HG02852 (cell line): ENCODE data around the gene USP10.
"Not testable (repeated sequence)": the region's sequence is repeated elsewhere in the genome, so short reads cannot be mapped to it uniquely, and the experiment has no call there.

ENCODE experiments used
- ATAC-seq: cut with Tn5 transposase; IDR thresholded peaks from one replicate; pipeline ENCODE4 v1.9.1; 2021; ENCODE audit warnings: mild to moderate bottlenecking, moderate library complexity; ENCODE audit not compliant: unreplicated experiment

Gene USP10

DNA sequence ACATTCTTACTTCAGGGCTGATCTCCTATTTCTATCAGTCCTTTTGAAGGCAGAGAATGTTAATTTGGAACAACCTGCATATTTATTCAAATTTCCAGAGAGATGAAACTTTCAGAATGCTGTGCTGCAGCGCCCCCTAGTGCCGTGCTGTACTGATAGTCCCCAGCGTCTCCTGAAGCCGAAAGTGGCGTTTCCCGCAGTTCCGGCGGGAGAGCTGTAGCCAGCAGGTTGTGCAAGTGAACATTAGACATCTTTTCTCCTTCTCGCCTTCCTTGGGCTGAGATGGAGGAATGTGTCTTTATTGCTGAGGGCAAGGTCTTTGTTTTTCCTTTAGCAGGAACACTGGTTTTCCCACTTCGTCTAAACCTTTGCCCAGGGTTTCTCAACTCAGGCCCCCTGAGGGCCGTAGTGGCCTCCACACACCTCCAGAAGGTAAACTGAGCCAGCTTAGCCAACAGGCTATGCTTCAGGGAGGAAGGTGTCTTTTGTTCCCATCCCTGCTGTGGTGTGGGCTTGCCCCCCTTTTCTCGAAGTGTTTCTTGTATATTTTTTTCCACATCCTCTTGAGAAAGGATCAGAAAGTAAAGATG is 26.4 kb downstream of the USP10 start:
- no peak for ATAC-seq

- no peak for ATAC-seq
These were observed 27.1 kb downstream of the USP10 start for GRCh38 chr16:84726669-84727467.

DNA sequence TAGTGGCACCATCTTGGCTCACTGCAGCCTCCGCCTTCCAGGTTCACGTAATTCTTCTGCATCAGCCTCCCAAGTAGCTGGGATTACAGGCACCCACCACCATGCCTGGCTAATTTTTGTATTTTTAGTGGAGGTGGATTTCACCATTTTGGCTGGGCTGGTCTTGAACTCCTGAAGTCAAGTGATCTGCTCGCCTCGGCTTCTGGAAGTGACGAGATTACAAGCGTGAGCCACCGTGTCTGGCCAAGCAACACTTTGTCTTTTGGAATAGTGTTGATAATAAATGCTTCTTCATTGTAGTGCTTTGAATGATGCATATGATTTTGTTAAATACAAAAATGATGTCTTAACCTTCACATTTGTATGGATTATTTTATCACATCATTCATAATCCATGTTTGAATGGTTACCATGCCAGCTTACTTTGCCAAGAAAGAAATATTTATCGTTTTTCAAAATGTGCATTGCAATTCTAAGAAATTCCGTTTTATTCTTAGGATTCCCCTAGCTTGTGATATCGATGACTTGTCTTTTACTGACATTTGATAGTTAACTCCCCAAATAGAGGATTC is 29.1 kb downstream of the USP10 start:
- no peak for ATAC-seq

GRCh38 chr16:84729716-84730320 is 30.0 kb downstream of the USP10 start:
- ATAC-seq, result no peak

DNA sequence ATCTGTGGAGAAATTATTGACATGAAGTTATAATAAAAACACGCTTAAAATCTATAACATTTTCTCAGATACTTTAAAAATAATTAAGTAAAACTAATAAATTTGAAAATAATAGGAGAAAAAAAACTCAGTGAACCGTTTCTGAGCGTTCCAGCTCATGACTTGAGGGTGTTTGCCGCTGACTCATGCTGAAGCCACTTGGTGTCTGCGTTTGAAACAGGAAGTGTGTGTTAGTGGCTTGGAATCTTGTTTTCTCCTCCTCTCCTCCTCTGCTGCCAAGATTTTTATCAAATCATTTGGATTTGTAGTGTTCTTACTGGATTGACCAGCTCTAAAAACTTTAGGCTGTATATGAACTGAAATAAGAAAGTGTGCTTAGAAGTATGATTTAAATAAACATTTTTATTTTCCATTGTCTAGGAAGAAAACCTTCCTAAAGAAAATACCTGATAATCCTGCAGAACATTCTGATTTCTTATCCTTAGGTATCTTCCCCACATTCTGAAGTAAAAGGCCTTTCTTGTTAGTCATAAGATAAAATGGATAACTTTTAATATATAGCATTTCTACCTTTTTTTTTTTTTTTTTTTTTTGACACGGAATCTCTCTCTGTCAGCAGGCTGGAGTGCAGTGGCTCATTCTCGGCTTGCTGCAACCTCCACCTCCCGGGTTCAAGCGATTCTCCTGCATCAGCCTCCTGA is 30.8 kb downstream of the USP10 start:
- ATAC-seq, result no peak

DNA sequence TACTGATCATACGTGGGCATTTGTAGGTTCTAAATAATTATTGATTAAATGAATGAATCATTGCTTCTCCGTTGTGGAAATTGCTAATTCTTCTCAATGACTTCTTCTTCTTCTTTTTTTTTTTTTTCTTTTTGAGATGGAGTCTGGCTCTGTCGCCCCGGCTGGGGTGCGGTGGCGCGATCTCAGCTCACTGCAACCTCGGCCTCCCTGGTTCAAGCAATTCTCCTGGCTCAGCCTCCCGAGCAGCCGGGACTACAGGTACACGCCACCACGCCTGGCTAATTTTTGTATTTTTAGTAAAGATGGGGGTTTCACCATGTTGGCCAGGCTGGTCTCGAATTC is 32.5 kb downstream of the USP10 start:
- not testable (repeated sequence) for ATAC-seq

DNA sequence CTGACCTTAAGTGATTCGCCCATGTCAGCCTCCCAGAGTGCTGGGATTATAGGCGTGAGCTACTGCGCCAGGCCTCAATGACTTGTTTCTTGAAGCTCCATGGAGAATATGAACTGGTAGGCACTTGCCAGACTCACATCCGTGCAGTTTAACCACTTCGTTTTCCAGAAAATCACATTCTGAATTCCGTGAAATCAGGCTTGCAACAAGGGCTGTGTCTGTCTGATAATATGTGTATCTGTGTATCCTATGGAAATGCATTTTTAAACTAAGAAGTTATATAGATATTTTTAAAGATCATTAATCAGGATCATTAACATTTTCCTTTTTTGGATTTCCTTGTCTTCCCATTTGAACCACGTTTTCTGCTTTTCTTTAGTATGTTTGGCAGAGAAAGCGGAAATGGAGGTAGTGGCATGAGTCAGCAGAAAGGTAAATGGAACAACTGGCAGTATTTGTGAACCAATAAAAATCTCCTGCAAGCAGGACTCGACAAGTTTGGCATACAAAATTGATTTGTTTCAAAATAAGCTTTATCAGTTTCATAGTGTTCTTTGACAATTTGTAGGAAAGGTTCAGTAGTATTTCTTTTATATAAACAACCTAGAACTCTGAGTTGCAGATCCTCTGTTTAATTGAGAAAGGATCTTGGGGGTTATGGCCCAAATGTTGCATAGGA is 33.0 kb downstream of the USP10 start:
- no peak for ATAC-seq

DNA sequence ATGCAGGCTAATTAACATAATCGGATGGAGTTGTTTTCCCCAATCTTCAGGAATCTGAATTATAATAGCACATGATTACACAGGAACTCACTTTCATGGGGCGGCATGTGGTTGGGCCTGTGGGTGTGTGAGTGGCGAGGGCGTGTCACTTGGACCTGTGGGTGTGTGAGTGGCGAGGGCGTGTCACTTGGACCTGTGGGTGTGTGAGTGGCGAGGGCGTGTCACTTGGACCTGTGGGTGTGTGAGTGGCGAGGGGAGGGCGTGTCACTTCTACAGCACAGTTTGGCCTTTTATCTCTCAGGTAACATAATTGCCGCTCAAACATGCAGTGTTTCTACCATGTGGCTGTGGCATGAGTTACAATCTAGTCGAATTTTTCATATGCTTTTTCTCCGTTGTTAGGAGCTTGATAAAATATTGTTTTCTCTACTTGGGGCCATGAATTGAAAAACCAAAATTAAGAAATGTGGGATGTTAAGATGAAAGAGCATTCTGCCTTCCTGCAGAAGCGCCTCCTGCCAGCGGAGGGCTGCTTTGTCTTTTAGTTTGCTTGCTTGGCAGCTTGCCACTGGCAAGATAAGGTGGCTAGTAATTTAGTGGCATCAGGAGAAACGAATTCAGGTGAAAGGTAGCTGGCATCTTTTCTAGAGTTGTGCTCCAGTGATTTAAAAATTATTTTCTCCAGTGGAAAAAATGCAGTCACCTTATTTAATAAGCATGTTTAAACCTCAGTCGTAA is 36.2 kb downstream of the USP10 start:
- ATAC-seq, result no peak

DNA sequence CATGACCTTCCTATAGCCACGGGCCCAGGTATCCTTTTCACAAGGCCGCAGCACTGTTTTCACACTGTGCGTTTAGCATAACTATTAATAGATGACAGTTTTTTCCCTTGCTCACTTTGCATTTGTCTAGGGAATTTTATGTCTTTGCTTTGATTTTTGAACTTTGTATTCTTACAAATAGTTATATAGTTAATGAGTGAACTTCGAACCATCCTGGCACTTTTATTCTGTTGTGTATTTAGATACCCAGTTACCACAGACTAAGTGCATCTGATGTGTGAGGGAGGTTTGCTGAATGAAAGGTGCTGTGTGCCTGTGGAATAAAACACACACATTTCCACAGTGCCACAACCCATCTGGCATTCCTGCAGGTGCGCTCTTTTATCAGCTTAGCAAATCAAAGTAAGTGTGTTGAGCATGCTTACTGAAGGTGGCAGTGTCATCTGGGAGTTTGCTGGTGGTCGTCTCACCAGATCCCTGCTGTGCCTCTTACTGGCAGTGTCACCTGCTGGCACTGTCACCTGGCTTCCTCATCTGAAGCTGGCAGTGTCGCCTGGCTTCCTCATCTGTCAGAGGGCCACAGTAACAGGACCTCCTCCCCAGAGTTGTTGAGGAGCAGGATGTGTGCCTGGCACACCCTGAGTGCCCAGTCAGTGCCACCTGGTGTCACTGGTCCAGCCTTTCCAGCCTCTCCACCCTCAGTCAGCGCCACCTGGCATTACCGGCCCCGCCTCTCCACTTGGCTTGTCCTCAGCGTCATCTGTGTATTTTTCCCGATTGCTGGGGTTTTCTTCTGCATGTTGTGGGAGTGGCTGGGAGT is 37.6 kb downstream of the USP10 start:
- no peak for ATAC-seq

- ATAC-seq, result peak; percentile 59
These were observed 38.6 kb downstream of the USP10 start for GRCh38 chr16:84738255-84739038.

GRCh38 chr16:84739349-84740124 is 39.7 kb downstream of the USP10 start:
- ATAC-seq, result no peak

- no peak for ATAC-seq
These were observed 40.9 kb downstream of the USP10 start for GRCh38 chr16:84740596-84741116.

GRCh38 chr16:84741340-84741830 is 41.6 kb downstream of the USP10 start:
- no peak for ATAC-seq

DNA sequence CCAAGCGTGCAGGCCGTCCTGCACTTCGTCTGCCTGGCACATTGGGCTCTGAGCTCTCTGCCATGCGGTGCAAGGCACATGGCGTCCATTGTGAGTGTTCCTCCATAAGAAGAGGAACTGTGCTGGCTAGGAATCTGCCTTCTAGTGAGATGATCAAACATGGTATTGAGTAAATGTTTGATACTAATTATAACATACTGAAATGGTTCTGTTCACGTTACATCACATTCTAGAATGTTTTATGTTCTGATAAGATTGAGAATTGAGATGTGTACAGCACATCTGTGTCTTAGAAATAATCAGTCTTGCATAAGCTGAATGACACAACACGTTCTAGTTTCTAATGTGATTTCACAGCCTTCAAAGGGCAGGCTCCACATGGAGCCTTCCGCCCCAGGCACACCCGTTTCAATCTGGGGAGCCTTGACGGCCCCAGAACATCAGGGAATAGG is 42.9 kb downstream of the USP10 start:
- no peak for ATAC-seq

DNA sequence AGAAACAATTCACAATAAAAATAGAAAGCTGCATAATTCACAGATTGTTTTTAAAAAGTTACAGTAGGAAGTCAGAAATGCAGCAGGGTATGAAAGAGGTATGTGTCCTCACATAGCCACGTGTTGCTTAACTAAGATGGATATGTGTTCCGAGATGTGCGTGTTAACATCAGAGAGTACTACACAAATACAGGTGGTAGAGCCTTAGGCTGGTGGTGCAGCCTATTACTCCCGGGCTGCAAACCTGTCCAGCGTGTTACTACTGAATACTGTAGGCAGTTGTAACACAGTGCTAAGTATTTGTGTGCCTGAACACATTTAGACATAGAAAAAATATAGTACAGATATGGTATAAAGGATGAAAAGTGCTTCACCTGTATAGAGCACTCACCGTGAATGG is 46.4 kb downstream of the USP10 start:
- ATAC-seq, result no peak

GRCh38 chr16:84746875-84747274 is 47.1 kb downstream of the USP10 start:
- no peak for ATAC-seq

- not testable (repeated sequence) for ATAC-seq
These were observed 48.4 kb downstream of the USP10 start for GRCh38 chr16:84748247-84748646.
